ENCODE data around the gene OR9Q1. TPM values are rescaled to one million over a fixed set of nuclear protein-coding genes. Genes with fewer than 3 reads are reported as not detected.

The OR9Q1 gene
- total and polyA plus RNA-seq, 2 of the 8 experiments (the other 6 are each of a cell fraction or from before 2014, with no cell fraction given), result not detected

DNA sequence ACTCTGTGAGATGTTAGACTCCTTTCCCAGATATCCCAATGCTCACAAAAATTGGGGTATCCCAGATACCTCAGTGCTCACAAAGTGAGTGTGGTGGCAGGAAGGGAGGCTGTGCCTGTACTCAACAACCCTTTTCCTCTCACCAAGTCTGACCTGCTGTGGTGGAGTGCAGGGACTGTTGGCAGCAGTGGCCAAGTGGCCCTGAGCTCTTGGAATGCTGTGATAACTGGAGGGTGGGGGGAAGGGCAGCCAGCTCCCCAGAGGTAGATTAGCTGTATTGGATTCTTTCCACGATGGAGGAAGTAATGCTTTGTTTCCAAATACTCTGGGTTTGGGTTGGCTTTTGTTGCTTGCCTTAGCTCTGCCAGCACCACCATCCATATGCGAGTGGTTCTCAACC is 46.0 kb upstream of the OR9Q1 start:
- Histone ChIP-seq H2BK120ac (replicated peaks; ENCODE audit: low read depth, low read length) (no peak overlapping the region), H2BK5ac (ENCODE audit: low read depth, low read length) (no peak overlapping the region), H3K18ac (ENCODE audit: extremely low read depth, low read length) (peak overlapping the region; percentile 20; the same call in 1 of the 2 replicates), H2BK12ac (ENCODE audit: low read depth, low read length) (no peak overlapping the region), H4K20me1 (replicated peaks in 1 of 2; ENCODE audit: control insufficient read depth in 1 of 2, insufficient read depth in 2 of 2, low read length in 2 of 2) (no peaks in the 10 kb centered on the region), H3K4ac (replicated peaks; ENCODE audit: insufficient read length, low read depth, low read length) (no peak overlapping the region), H2AFZ (ENCODE audit: low read length) (no peak overlapping the region; the same call in 1 of the 2 replicates), H3K27ac (ENCODE audit: low read depth, low read length) (no peak overlapping the region), H3K23me2 (ENCODE audit: low read depth, low read length) (no peaks in the 10 kb centered on the region), H3K56ac (replicated peaks; ENCODE audit: insufficient read length, low read depth, low read length) (no peak overlapping the region), H3K4me1 (replicated peaks in 1 of 4; ENCODE audit: control insufficient read depth in 3 of 4, insufficient read depth in 4 of 4, low read length in 3 of 4) (peaks cover 0 to 2% (median 0%) of the 10 kb centered on the region in 4 experiments; a peak in 2 of 7 replicates), H3K36me3 (ENCODE audit: control insufficient read depth in 2 of 4, insufficient read depth in 4 of 4, low read length in 3 of 4) (no peaks in the 10 kb centered on the region), H4K5ac (ENCODE audit: insufficient read length, low read depth, low read length) (no peak overlapping the region), H4K8ac (ENCODE audit: extremely low read depth, insufficient read depth, low read length) (no peak overlapping the region), H3K4me3 (ENCODE audit: extremely low read depth in 1 of 4, insufficient read depth in 2 of 4, low read depth in 3 of 4, low read length in 4 of 4) (no peak overlapping the region), H2BK20ac (ENCODE audit: low read length) (no peak overlapping the region), H3K27me3 (replicated peaks in 1 of 4; ENCODE audit: control insufficient read depth in 3 of 4, extremely low read depth in 1 of 4, insufficient read depth in 3 of 4, low read length in 3 of 4) (no peaks in the 10 kb centered on the region), H3K79me2 (ENCODE audit: control insufficient read depth in 1 of 2, insufficient read depth in 2 of 2, low read length in 2 of 2) (no peaks in the 10 kb centered on the region), H2BK15ac (ENCODE audit: low read length) (no peak overlapping the region), H3K9me3 (ENCODE audit: insufficient read depth in 2 of 2, low read depth in 1 of 2, low read length in 1 of 2) (no peaks in the 10 kb centered on the region), H3K79me1 (ENCODE audit: low read depth, low read length) (no peaks in the 10 kb centered on the region), H4K91ac (replicated peaks; ENCODE audit: insufficient read length, low read length) (no peak overlapping the region), H3K23ac (ENCODE audit: insufficient read length) (no peak overlapping the region), H3K14ac (ENCODE audit: insufficient read length) (no peak overlapping the region), H2AK5ac (ENCODE audit: low read depth, low read length) (no peak overlapping the region), H3K4me2 (ENCODE audit: insufficient read depth in 1 of 2, low read depth in 2 of 2, low read length in 2 of 2) (no peak overlapping the region), H3K9ac (replicated peaks in 1 of 4; ENCODE audit: extremely low read depth in 1 of 4, low read depth in 3 of 4, low read length in 3 of 4) (no peak overlapping the region; a peak in 1 of 7 replicates)
- DNase-seq (ENCODE audit: low read depth in 1 of 2, low spot score in 2 of 2) (no peak), FAIRE-seq (no peak)
- 40% methylated on average over 2 of the region's 2 CpGs; no CpG with 5 or more reads in 1 of the 2 experiments for WGBS, 2 experiments (ENCODE audit: extremely low coverage in 1 of 2, insufficient coverage in 1 of 2, insufficient read length in 1 of 2, insufficient replicate concordance in 2 of 2, low coverage in 1 of 2, low lambda C conversion rate in 2 of 2, missing lambda C conversion rate in 1 of 2)
- CTCF ChIA-PET (ENCODE audit: partially characterized antibody), result interaction anchor here (0.6 to 1.2 kb wide), 3 partner anchors 30 to 126 kb away, joined by 3 to 4 read pairs (median 4); no protein-coding TSS in a partner anchor
- POLR2A ChIA-PET (ENCODE audit: partially characterized antibody), result no interaction called here
- no peak for TF ChIP-seq MAFK (IDR thresholded peaks at IDR 0.05; ENCODE audit: low read depth, low read length)
- TF ChIP-seq CTBP2 (IDR thresholded peaks at IDR 0.05; ENCODE audit: borderline replicate concordance, insufficient read depth, insufficient read length, low read length), result no peak
- no peak for TF ChIP-seq E2F6 (IDR thresholded peaks at IDR 0.05)
- TF ChIP-seq POLR2A (IDR thresholded peaks at IDR 0.05; ENCODE audit: control extremely low read depth in 1 of 2, low read depth in 2 of 2, low read length in 2 of 2), result no peak
- no peak for TF ChIP-seq KDM5A (IDR thresholded peaks at IDR 0.05; ENCODE audit: low read length)
- no peak for TF ChIP-seq CHD2 (IDR thresholded peaks at IDR 0.05; ENCODE audit: low read length)
- no peak for TF ChIP-seq SRF (IDR thresholded peaks at IDR 0.05; ENCODE audit: low read depth, low read length)
- TF ChIP-seq JUND (IDR thresholded peaks at IDR 0.05; ENCODE audit: low read length), result no peak
